ENCODE data around the gene TRPM2. TPM values are rescaled to one million over a fixed set of nuclear protein-coding genes. Genes with fewer than 3 reads are reported as not detected.

The TRPM2 gene
- total RNA-seq, 4 donors from 2014 or later: 0.40 to 6.9 (median 2.5) TPM

DNA sequence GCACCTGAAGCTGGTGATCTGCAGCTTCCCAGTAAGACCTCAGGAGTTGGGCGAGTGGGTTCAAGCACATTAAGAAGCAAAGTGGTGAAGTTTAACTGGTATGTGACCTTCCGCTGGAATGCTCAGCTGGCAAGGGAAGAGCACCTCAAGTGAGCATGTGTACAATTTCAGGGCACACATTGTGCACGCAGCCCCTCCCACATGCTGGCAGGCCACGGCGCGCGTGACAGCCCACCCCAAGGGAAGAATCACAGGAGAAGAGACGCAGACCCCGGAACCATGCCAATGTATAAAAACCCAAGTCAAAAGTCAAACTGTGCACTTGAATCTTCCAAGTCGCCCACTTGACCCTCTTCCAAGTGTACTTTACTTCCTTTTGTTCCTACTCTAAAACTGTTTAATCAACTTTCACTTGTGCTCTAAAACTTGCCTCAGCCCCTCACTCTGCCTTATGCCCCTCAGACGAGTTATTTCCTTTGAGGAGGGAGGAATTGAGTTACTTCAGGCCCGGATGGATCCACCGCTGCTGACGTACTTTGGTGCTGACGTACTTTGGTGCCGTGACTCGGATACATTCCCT lies 121.9 kb downstream of the TRPM2 start:
- DNase-seq: no peak
- Histone ChIP-seq H3K4me1 (no peaks in the 10 kb centered on the region), H3K27me3 (no peaks in the 10 kb centered on the region), H3K36me3 (no peaks in the 10 kb centered on the region), H3K27ac (no peak overlapping the region), H3K4me3 (no peak overlapping the region), H3K9me3 (no peaks in the 10 kb centered on the region)
- TF ChIP-seq POLR2A (IDR thresholded peaks at IDR 0.05): no peak
- TF ChIP-seq, protein P1, sequence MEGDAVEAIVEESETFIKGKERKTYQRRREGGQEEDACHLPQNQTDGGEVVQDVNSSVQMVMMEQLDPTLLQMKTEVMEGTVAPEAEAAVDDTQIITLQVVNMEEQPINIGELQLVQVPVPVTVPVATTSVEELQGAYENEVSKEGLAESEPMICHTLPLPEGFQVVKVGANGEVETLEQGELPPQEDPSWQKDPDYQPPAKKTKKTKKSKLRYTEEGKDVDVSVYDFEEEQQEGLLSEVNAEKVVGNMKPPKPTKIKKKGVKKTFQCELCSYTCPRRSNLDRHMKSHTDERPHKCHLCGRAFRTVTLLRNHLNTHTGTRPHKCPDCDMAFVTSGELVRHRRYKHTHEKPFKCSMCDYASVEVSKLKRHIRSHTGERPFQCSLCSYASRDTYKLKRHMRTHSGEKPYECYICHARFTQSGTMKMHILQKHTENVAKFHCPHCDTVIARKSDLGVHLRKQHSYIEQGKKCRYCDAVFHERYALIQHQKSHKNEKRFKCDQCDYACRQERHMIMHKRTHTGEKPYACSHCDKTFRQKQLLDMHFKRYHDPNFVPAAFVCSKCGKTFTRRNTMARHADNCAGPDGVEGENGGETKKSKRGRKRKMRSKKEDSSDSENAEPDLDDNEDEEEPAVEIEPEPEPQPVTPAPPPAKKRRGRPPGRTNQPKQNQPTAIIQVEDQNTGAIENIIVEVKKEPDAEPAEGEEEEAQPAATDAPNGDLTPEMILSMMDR (IDR thresholded peaks at IDR 0.05): no peak
- intact Hi-C loops (cut with DNase I): no loop called here
- 82 to 84% methylated on average over 15 to 17 of the region's 17 CpGs for WGBS, 2 donors

DNA sequence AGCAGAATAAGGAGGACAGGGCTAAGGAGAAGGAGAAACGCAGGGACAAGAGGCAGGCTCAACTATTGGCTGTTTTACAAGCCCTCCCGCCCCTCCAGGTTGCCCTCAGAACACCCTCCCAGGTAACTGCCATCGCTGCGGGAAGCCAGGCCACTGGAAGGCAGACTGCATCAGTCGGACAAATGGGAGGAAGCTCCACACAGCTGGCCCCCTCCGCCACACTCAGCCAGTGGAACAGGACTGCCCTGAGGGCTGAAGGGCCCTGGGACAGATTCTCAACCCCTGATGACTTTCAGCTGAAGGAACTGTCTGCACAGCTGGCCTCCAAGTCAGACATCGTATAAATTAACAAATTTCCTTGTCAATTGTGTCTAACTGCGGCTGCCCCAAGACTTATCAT lies 123.7 kb downstream of the TRPM2 start:
- intact Hi-C loops (cut with DNase I): no loop called here

DNA sequence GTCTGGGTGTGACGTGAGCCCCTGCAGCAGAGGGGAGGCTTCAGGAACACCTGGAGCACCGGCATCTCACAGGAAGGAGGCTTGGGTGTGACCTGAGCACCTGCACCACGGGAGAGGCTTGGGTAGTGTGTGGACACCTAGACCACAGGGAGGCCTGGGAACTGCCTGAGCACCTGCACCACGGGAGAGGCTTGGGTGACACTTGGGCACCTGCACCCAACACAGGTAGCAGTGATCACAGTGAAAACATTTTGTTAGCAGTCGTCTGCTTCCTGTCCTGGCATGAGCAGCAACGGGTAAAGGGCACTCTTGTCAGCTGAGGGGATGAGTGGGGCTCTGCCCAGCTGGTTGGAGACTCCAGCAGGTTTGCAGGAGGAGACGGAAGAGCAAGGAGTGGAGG lies 124.3 kb downstream of the TRPM2 start:
- intact Hi-C loops (cut with DNase I): no loop called here
- Histone ChIP-seq H3K9me3 (no peaks in the 10 kb centered on the region), H3K4me3 (no peak overlapping the region), H3K4me1 (no peaks in the 10 kb centered on the region), H3K27me3 (peaks cover 0 to 7% (median 0%) of the 10 kb centered on the region in 4 donors), H3K27ac (no peak overlapping the region), H3K36me3 (no peaks in the 10 kb centered on the region)
- WGBS, 2 donors: 65 to 83% methylated on average over 1 to 5 of the region's 7 CpGs
- no peak for DNase-seq
- no peak for TF ChIP-seq POLR2A (IDR thresholded peaks at IDR 0.05)
- TF ChIP-seq, protein P1 (IDR thresholded peaks at IDR 0.05): no peak

More for the DNA sequence above, 123.7 kb downstream of the TRPM2 start:
- Histone ChIP-seq H3K9me3 (no peaks in the 10 kb centered on the region), H3K4me1 (no peaks in the 10 kb centered on the region), H3K27ac (no peak overlapping the region), H3K4me3 (no peak overlapping the region), H3K36me3 (no peaks in the 10 kb centered on the region), H3K27me3 (peaks cover 0 to 3% (median 0%) of the 10 kb centered on the region in 4 donors)
- no peak for DNase-seq
- TF ChIP-seq, protein P1 (IDR thresholded peaks at IDR 0.05): no peak
- TF ChIP-seq POLR2A (IDR thresholded peaks at IDR 0.05): no peak
- WGBS, 2 donors: 63 to 69% methylated on average over 6 to 7 of the region's 8 CpGs

DNA sequence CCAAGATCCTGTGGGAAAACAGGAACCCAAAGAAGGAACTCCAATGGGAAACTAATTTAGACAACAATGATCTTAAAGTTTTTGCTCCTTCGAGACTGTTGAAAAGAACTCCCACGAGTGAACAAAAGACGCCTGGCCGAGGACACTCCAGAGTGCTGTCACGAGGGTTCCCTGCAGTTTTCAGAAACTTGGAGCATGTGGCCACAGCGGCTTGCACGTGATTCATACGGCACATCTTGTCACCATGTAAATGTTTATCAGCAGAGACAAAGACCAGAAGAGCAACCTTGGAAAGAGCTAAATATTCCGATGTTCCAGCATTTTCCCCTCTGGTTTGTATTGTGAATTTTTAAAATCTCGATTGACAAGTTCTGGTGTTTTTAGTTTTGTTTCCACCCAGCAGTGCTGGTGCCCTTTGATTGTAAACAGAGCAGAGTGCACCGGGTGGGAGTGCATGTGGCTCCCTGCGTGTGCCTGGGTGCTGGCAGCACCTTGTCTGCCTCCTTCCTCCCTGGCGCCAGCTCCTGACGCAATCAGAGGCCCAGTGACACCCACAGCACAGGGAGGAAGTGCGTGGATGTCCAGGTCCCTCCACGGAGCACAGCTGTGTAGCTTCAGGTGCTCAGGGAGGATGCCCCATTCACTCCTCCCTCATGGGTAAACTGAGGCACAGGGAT lies 124.8 kb downstream of the TRPM2 start:
- H3K4me1 ChIP-seq: no peaks in the 10 kb centered on the region
- H3K27me3 ChIP-seq: peaks cover 0 to 12% (median 0%) of the 10 kb centered on the region in 4 donors
- H3K27ac ChIP-seq: no peak overlapping the region
- TF ChIP-seq, protein P1 (IDR thresholded peaks at IDR 0.05): no peak
- no peak for TF ChIP-seq POLR2A (IDR thresholded peaks at IDR 0.05)
- WGBS, 2 donors: 69 to 74% methylated on average over 11 to 12 of the region's 16 CpGs
- H3K4me3 ChIP-seq: no peak overlapping the region
- no peaks in the 10 kb centered on the region for H3K9me3 ChIP-seq
- H3K36me3 ChIP-seq: no peaks in the 10 kb centered on the region
- no peak for DNase-seq
- intact Hi-C loops (cut with DNase I): no loop called here

DNA sequence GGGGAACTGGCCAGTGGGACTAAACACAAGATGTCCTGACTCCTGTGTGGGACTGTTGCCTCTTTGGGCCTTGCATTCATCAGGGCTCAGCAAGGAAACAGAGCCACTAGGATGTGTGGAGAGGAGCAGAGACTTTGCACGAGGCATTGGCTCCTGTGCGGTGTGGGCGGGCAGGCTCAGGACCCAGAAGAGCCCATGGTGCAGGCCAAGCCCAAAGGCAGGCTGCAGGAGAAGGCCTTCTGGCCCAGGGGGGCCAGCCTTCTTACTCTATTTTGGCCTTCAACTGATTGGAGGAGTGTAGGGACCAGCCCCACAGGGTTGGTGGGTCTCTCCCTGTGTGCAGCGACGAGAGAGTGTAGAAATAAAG lies 125.4 kb downstream of the TRPM2 start:
- Histone ChIP-seq H3K4me3 (no peak overlapping the region), H3K27ac (no peak overlapping the region), H3K36me3 (no peaks in the 10 kb centered on the region), H3K4me1 (no peaks in the 10 kb centered on the region), H3K27me3 (peaks cover 0 to 18% (median 0%) of the 10 kb centered on the region in 4 donors), H3K9me3 (no peaks in the 10 kb centered on the region)
- intact Hi-C loops (cut with DNase I): no loop called here
- WGBS, 2 donors: 83% methylated on average over 2 of the region's 5 CpGs; no CpG with 5 or more reads in 1 of the 2 donors
- no peak for DNase-seq
- TF ChIP-seq POLR2A (IDR thresholded peaks at IDR 0.05): no peak
- TF ChIP-seq, protein P1 (IDR thresholded peaks at IDR 0.05): no peak

All from esophagus squamous epithelium (tissue), 5 donors.